Neural cell (in vitro differentiated cells): ENCODE measurements around the gene ENTPD1.

Experiments used
- TAF1 ChIP-seq: IDR thresholded peaks from 2 replicates; pipeline ENCODE4 v1.6.1; 2012; ENCODE audit warnings: low read depth
- TF ChIP-seq, protein P1 (sequence below): fragments of 450-650 bp; IDR thresholded peaks from 2 replicates; pipeline ENCODE4 v1.5.1; 2014; ENCODE audit warnings: antibody characterized with exemption, mild to moderate bottlenecking, moderate library complexity; ENCODE audit not compliant: poor library complexity, severe bottlenecking

GRCh38 chr10:95840121-95840520 lies 84.2 kb downstream of the ENTPD1 start:
- TF ChIP-seq, protein P1, sequence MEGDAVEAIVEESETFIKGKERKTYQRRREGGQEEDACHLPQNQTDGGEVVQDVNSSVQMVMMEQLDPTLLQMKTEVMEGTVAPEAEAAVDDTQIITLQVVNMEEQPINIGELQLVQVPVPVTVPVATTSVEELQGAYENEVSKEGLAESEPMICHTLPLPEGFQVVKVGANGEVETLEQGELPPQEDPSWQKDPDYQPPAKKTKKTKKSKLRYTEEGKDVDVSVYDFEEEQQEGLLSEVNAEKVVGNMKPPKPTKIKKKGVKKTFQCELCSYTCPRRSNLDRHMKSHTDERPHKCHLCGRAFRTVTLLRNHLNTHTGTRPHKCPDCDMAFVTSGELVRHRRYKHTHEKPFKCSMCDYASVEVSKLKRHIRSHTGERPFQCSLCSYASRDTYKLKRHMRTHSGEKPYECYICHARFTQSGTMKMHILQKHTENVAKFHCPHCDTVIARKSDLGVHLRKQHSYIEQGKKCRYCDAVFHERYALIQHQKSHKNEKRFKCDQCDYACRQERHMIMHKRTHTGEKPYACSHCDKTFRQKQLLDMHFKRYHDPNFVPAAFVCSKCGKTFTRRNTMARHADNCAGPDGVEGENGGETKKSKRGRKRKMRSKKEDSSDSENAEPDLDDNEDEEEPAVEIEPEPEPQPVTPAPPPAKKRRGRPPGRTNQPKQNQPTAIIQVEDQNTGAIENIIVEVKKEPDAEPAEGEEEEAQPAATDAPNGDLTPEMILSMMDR: no peak
- no peak for TF ChIP-seq TAF1
